SK-N-SH treated with all-trans-retinoic acid at 6 μM for 48 hours (cell line): ENCODE data around the gene SIRT2.

Experiments
- ATAC-seq: fragments of 200-7000 bp; cut with Tn5 transposase; 3 replicates; pipeline ENCODE4 v1.9.1; 2020; ENCODE audit warnings: mild to moderate bottlenecking, moderate library complexity
- ARNTL ChIP-seq: fragments of 450-650 bp; formaldehyde crosslinking; IDR thresholded peaks from 2 replicates; pipeline ENCODE4 v1.5.0; 2020; ENCODE audit warnings: low read depth, mild to moderate bottlenecking, moderate library complexity, borderline replicate concordance
- BACH2 ChIP-seq: fragments of 250-450 bp; sonication (Bioruptor Pico); IDR thresholded peaks from 2 replicates; pipeline ENCODE4 v1.9.0; 2021; ENCODE audit warnings: mild to moderate bottlenecking, borderline replicate concordance
- CSDC2 ChIP-seq: fragments of 250-450 bp; sonication (Bioruptor Pico); IDR thresholded peaks from 2 replicates; pipeline ENCODE4 v1.5.0; 2020; ENCODE audit warnings: mild to moderate bottlenecking, moderate library complexity
- CSRNP3 ChIP-seq: fragments of 250-450 bp; sonication (Bioruptor Pico); IDR thresholded peaks from 2 replicates; pipeline ENCODE4 v1.5.1; 2021; ENCODE audit warnings: mild to moderate bottlenecking, moderate library complexity
- ESRRG ChIP-seq: fragments of 250-450 bp; sonication (Bioruptor Pico); IDR thresholded peaks from 2 replicates; pipeline ENCODE4 v1.6.1; 2021; ENCODE audit warnings: mild to moderate bottlenecking
- GLIS3 ChIP-seq: fragments of 250-450 bp; sonication (Bioruptor Pico); IDR thresholded peaks from 2 replicates; pipeline ENCODE4 v1.5.0; 2020; ENCODE audit warnings: mild to moderate bottlenecking, moderate library complexity
- OSR1 ChIP-seq: fragments of 250-450 bp; sonication (Bioruptor Pico); IDR thresholded peaks from 2 replicates; pipeline ENCODE4 v1.8.0; 2022; ENCODE audit warnings: moderate library complexity, mild to moderate bottlenecking, inconsistent platforms
- PATZ1 ChIP-seq: fragments of 250-450 bp; sonication (Bioruptor Pico); IDR thresholded peaks from 2 replicates; pipeline ENCODE4 v1.8.0; 2020; ENCODE audit warnings: mild to moderate bottlenecking, moderate library complexity, borderline replicate concordance
- PPARA ChIP-seq: fragments of 250-450 bp; sonication (Bioruptor Pico); IDR thresholded peaks from 2 replicates; pipeline ENCODE4 v1.5.0; 2020; ENCODE audit warnings: mild to moderate bottlenecking, borderline replicate concordance
- RARB ChIP-seq: fragments of 250-450 bp; sonication (Bioruptor Pico); IDR thresholded peaks from 2 replicates; pipeline ENCODE4 v1.8.0; 2021; ENCODE audit warnings: mild to moderate bottlenecking, moderate library complexity
- TCF4 ChIP-seq: fragments of 250-450 bp; sonication (Bioruptor Pico); IDR thresholded peaks from 2 replicates; pipeline ENCODE4 v1.8.0; 2021; ENCODE audit warnings: mild to moderate bottlenecking, moderate library complexity, borderline replicate concordance
- TOX ChIP-seq: fragments of 250-450 bp; sonication (Bioruptor Pico); IDR thresholded peaks from 2 replicates; pipeline ENCODE4 v1.8.0; 2021; ENCODE audit warnings: mild to moderate bottlenecking, moderate library complexity, borderline replicate concordance
- ZC3H10 ChIP-seq: fragments of 250-450 bp; sonication (Bioruptor Pico); IDR thresholded peaks from 2 replicates; pipeline ENCODE4 v1.5.1; 2021; ENCODE audit warnings: mild to moderate bottlenecking, moderate library complexity
- ZFP3 ChIP-seq: fragments of 250-450 bp; sonication (Bioruptor Pico); IDR thresholded peaks from 2 replicates; pipeline ENCODE4 v1.5.0; 2020; ENCODE audit warnings: mild to moderate bottlenecking, moderate library complexity
- ZNF565 ChIP-seq: fragments of 450-650 bp; formaldehyde crosslinking; conservative IDR thresholded peaks from 2 replicates; pipeline ENCODE4 v1.5.0; 2020; ENCODE audit warnings: low read depth, mild to moderate bottlenecking, moderate library complexity
- TF ChIP-seq, protein P1 (sequence below): fragments of 250-450 bp; sonication (Bioruptor Pico); IDR thresholded peaks from 2 replicates; pipeline ENCODE4 v1.5.0; 2020; ENCODE audit warnings: mild to moderate bottlenecking, moderate library complexity

SIRT2 gene

GRCh38 chr19:38910488-38910887, 11.1 kb upstream of the SIRT2 start (continued):
- TF ChIP-seq TCF4 (no peak), CSDC2 (CRISPR knock-in tag) (no peak), OSR1 (CRISPR knock-in tag) (no peak)
- TF ChIP-seq, all 23 proteins: peak for 0

DNA sequence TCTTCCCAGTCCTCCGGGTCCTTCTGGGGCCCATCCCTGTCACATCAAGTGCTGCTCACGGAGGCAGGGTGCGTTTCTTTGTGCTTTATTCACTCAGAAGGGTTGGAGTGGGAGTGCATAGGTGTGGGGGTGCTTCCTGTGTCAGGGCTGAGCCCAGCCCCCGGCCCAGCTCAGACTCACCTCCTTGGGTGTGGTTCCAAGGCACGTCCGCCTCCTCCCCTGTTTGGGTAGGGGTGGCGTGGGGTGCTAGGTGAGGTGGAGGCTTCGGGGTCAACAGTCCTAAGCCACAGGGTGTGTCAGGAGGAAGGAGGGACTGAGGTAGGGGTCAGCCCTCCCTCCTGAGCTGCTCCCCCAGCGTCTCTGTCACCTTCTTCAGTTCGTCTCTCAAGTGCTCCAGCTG, 9.5 kb upstream of the SIRT2 start:
- TF ChIP-seq PPARA (CRISPR knock-in tag) = no peak
- no peak for TF ChIP-seq RARB (CRISPR knock-in tag)
- TF ChIP-seq ZFP3 (CRISPR knock-in tag) = no peak
- no peak for TF ChIP-seq CSRNP3 (CRISPR knock-in tag)
- TF ChIP-seq ZNF565 (CRISPR knock-in tag) = no peak
- no peak for TF ChIP-seq ZC3H10
- no peak for TF ChIP-seq PATZ1 (CRISPR knock-in tag)
- no peak for TF ChIP-seq BACH2
- ATAC-seq = no peak

DNA sequence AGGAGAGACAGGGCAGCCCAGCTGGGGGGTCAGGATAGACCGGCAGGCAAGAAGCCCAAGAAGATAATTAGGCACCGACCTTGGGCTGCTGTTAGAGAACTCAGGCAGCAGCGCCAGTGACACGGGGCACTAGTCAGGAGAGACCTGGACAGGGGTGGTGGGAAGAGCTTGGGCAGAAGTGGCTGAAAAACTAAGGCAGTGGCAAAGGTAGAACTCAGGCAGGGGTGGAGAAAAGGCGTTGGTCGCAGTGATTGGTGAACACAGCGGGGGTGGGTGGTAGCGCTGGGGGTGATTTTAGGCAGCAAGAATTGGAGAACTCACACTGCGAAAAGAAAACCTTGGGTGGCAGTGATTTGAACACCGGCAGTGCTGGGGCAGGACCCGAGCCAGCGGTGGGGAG, 8.3 kb upstream of the SIRT2 start:
- ATAC-seq = no peak
- TF ChIP-seq ARNTL = no peak

GRCh38 chr19:38907227-38907626, 7.8 kb upstream of the SIRT2 start:
- no peak for ATAC-seq
- TF ChIP-seq RARB (CRISPR knock-in tag) = no peak
- TF ChIP-seq ESRRG = no peak
- TF ChIP-seq GLIS3 (CRISPR knock-in tag) = no peak

GRCh38 chr19:38905620-38906019, 6.2 kb upstream of the SIRT2 start:
- ATAC-seq = no peak
- TF ChIP-seq CSDC2 (CRISPR knock-in tag) = no peak
- TF ChIP-seq ZNF565 (CRISPR knock-in tag) = no peak
- TF ChIP-seq PATZ1 (CRISPR knock-in tag) = no peak
- TF ChIP-seq ZC3H10 = no peak
- TF ChIP-seq TOX (CRISPR knock-in tag) = no peak
- no peak for TF ChIP-seq ARNTL

GRCh38 chr19:38904581-38905539, 5.4 kb upstream of the SIRT2 start:
- TF ChIP-seq RARB (CRISPR knock-in tag) = no peak
- TF ChIP-seq, protein P1, sequence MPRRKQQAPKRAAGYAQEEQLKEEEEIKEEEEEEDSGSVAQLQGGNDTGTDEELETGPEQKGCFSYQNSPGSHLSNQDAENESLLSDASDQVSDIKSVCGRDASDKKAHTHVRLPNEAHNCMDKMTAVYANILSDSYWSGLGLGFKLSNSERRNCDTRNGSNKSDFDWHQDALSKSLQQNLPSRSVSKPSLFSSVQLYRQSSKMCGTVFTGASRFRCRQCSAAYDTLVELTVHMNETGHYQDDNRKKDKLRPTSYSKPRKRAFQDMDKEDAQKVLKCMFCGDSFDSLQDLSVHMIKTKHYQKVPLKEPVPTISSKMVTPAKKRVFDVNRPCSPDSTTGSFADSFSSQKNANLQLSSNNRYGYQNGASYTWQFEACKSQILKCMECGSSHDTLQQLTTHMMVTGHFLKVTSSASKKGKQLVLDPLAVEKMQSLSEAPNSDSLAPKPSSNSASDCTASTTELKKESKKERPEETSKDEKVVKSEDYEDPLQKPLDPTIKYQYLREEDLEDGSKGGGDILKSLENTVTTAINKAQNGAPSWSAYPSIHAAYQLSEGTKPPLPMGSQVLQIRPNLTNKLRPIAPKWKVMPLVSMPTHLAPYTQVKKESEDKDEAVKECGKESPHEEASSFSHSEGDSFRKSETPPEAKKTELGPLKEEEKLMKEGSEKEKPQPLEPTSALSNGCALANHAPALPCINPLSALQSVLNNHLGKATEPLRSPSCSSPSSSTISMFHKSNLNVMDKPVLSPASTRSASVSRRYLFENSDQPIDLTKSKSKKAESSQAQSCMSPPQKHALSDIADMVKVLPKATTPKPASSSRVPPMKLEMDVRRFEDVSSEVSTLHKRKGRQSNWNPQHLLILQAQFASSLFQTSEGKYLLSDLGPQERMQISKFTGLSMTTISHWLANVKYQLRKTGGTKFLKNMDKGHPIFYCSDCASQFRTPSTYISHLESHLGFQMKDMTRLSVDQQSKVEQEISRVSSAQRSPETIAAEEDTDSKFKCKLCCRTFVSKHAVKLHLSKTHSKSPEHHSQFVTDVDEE (CRISPR knock-in tag) = no peak
- no peak for TF ChIP-seq TOX (CRISPR knock-in tag)
- no peak for TF ChIP-seq PPARA (CRISPR knock-in tag)
- TF ChIP-seq ZFP3 (CRISPR knock-in tag) = no peak
- ATAC-seq = no peak
